Type B pancreatic cell (in vitro differentiated cells): ENCODE data around the gene ALPG. TPM values are rescaled to one million over a fixed set of nuclear protein-coding genes. Genes with fewer than 3 reads are reported as not detected.
"Not testable (repeated sequence)": the region's sequence is repeated elsewhere in the genome, so short reads cannot be mapped to it uniquely, and the experiment has no call there.

ENCODE experiments used
- DNase-seq: peaks from one replicate; pipeline ENCODE4 v3.0.0; 2021; ENCODE audit warnings: mixed read lengths; ENCODE audit not compliant: unreplicated experiment; ENCODE audit errors: extremely low spot score
- H3K27ac Mint-ChIP-seq: 2 replicates; pipeline ENCODE4 v1.8.0; 2021; ENCODE audit warnings: mild to moderate bottlenecking, mixed read lengths
- H3K27me3 Mint-ChIP-seq: 2 replicates; pipeline ENCODE4 v1.8.0; 2021; ENCODE audit warnings: mixed read lengths
- H3K36me3 Mint-ChIP-seq: 2 replicates; pipeline ENCODE4 v1.8.0; 2021; ENCODE audit warnings: mixed read lengths
- H3K4me1 Mint-ChIP-seq: one replicate; pipeline ENCODE4 v1.8.0; 2021; ENCODE audit warnings: mixed read lengths; ENCODE audit not compliant: unreplicated experiment
- H3K4me3 Mint-ChIP-seq: 2 replicates; pipeline ENCODE4 v1.8.0; 2021; ENCODE audit warnings: mild to moderate bottlenecking, mixed read lengths
- H3K9me3 Mint-ChIP-seq: 2 replicates; pipeline ENCODE4 v1.8.0; 2021; ENCODE audit warnings: mixed read lengths
- total RNA-seq: library from RNA; stranded (reverse); gene quantifications from 2 replicates; pipeline ENCODE4 v1.2.1, GENCODE V29; 2021; ENCODE audit warnings: low replicate concordance
- TF ChIP-seq, protein P1 (sequence below): fragments of 200-600 bp; sonication (generic); conservative IDR thresholded peaks from 2 replicates; pipeline ENCODE4 v1.5.0; 2021; ENCODE audit warnings: antibody characterized with exemption, mild to moderate bottlenecking

ALPG gene
- total RNA-seq, 1 donor from 2014 or later, result 0.14 TPM

DNA sequence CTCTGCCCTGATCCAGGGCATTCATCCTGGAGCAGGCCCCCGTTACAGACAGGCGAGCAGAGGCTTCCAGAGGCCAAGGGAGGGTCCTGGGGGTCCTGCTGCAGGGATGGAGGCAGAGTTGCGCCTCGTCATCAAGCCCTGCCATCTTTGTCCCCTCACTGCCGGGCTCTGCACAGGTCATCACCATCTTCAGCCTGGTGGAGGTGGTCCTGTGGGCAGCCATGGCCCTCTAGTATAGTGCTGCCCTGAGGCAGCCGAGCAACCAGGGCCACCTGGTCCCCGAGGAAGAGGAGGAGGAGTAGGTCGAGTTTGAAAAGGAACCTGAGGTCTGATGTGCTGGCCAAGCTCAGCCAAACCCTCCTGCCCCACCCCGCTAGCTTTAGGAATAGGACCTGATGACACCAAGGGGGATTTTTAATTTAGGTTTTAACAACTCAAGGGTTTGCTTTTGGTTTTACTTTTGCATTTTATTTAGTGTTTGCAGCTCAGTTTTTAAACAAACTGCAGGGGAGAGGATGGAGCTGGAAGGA is 40.5 kb downstream of the ALPG start:
- H3K27ac Mint-ChIP-seq, result no peak overlapping the region
- H3K36me3 Mint-ChIP-seq, result no peaks in the 10 kb centered on the region
- DNase-seq, result no peak
- H3K4me3 Mint-ChIP-seq, result no peak overlapping the region
- no peaks in the 10 kb centered on the region for H3K9me3 Mint-ChIP-seq
- no peaks in the 10 kb centered on the region for H3K4me1 Mint-ChIP-seq
- TF ChIP-seq, protein P1, sequence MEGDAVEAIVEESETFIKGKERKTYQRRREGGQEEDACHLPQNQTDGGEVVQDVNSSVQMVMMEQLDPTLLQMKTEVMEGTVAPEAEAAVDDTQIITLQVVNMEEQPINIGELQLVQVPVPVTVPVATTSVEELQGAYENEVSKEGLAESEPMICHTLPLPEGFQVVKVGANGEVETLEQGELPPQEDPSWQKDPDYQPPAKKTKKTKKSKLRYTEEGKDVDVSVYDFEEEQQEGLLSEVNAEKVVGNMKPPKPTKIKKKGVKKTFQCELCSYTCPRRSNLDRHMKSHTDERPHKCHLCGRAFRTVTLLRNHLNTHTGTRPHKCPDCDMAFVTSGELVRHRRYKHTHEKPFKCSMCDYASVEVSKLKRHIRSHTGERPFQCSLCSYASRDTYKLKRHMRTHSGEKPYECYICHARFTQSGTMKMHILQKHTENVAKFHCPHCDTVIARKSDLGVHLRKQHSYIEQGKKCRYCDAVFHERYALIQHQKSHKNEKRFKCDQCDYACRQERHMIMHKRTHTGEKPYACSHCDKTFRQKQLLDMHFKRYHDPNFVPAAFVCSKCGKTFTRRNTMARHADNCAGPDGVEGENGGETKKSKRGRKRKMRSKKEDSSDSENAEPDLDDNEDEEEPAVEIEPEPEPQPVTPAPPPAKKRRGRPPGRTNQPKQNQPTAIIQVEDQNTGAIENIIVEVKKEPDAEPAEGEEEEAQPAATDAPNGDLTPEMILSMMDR, result no peak
- peaks cover 6% of the 10 kb centered on the region for H3K27me3 Mint-ChIP-seq

DNA sequence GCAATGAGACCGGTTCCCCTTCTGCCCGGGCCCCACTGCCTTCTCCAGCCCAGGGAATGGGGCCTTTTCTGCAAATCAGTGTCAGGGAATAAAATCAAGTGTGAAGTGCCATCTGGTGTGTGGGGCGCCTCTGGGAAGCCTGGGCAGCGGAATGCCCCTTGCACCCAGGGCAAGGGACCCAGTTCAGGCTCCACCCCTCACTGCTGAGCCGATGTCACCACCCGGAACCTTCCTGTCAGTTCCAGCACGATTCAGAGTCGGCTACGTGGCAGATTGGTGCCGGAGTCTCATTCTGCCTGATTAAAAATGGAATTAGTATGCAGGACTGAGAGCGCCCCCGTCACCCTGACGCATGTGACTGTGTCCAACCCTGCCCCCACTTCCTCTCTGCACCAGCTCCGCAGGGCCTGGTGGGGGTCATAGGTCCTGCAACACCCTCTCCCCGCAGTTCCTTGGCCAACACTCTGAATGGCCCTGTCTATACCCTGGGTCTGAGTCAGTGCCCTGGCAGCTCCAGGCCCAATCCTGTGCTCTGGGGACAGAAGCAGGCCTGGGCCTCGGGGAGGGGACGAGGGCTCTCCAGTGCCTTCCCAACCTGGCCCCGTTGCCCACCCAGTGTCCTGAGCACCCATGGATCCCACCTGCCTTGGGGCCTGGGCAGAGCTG is 41.1 kb downstream of the ALPG start:
- Mint-ChIP-seq H3K4me3 (no peak overlapping the region), H3K27me3 (peaks cover 6% of the 10 kb centered on the region), H3K9me3 (no peaks in the 10 kb centered on the region), H3K36me3 (no peaks in the 10 kb centered on the region), H3K27ac (no peak overlapping the region), H3K4me1 (no peaks in the 10 kb centered on the region)
- no peak for DNase-seq
- TF ChIP-seq, protein P1, result no peak

DNA sequence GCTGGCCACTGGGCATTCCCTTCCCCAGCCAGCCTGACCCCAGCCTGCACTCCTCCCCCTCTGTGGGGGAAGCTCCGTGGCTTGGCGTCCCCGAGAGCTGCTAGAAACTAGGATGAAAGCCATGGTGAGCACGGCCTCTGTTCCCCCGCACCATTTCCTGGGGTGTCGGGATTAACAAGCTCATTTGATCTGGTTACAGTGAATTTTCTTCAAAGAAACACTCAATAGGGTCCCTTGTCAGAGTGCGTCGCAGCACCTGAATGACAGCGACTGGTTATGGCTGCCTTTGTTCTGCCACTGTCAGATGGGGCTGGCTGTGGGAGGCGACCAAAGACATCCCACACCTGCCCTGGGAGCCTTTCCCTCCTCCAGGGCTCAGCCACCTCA is 41.7 kb downstream of the ALPG start:
- H3K4me3 Mint-ChIP-seq, result no peak overlapping the region
- no peaks in the 10 kb centered on the region for H3K9me3 Mint-ChIP-seq
- no peaks in the 10 kb centered on the region for H3K4me1 Mint-ChIP-seq
- no peaks in the 10 kb centered on the region for H3K36me3 Mint-ChIP-seq
- no peak overlapping the region for H3K27ac Mint-ChIP-seq
- no peak for DNase-seq
- TF ChIP-seq, protein P1, result no peak
- H3K27me3 Mint-ChIP-seq, result peaks cover 9% of the 10 kb centered on the region

DNA sequence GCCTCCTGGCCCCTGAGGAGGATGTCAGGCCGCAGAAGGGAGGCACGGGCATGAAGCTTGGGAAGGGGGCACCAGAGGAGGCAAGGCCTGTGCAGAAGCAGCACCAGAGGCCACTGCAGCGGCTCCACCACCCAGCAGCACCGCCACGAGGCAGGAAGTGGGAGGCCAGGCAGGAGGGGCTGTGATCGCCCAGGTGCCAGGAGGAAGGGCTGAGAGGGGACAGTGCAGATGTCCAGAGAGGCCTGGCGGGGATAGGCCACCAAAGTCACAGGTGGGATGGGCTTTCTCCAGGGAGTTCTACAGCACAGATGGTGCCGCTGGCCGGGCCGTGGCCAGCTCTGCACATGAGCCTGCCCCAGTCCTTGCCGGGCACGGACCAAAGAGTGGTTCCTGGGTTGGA is 43.3 kb downstream of the ALPG start:
- Mint-ChIP-seq H3K4me3 (no peak overlapping the region), H3K4me1 (no peaks in the 10 kb centered on the region), H3K27ac (no peak overlapping the region), H3K27me3 (peaks cover 14% of the 10 kb centered on the region), H3K9me3 (no peaks in the 10 kb centered on the region), H3K36me3 (no peaks in the 10 kb centered on the region)
- TF ChIP-seq, protein P1, result no peak
- DNase-seq, result no peak

DNA sequence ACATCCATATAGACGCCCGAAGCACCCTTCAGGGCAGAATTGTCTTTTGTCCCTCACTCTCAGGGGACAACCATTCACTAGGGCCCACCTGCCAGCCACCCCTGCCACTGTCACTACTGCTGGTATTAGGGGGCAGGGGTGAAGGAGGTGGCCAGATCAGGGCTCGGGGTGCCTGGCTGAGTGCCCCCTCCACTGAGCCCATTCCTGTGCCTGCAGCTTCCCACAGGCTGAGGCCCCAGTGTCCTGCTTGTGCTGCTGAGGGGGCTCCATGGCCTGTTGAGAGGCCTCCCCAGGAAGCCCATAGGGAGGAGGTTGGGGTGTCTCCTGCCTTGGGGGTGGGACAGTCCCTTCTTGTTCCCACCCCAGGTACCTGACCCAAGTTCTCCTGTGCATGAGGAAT is 45.0 kb downstream of the ALPG start:
- H3K4me3 Mint-ChIP-seq, H3K4me1 Mint-ChIP-seq, H3K36me3 Mint-ChIP-seq, H3K9me3 Mint-ChIP-seq, H3K27ac Mint-ChIP-seq: not testable (repeated sequence)
- peak; percentile 50 for DNase-seq
- peaks cover 17% of the 10 kb centered on the region for H3K27me3 Mint-ChIP-seq

DNA sequence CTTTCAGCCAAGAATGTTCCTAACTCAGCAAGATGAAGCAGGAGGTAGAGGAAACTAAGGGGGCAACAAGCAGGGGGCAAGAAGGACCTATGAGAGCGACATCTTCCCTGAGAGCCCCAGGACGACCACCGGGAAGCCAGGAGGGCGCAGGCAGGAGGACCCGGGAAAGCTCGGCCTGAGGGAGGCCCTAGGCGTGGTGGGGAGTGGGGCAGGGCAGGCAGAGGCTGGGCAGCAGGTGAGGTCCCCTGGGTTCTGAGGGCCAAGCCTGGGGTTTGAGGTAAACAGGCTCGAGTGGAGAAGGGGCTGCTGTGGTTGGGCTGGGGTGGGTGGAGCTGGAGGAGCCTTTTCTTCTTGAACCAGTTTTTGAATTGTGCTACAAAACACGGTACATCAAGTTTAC is 48.0 kb downstream of the ALPG start:
- no peak overlapping the region for H3K27ac Mint-ChIP-seq
- H3K4me1 Mint-ChIP-seq, result no peaks in the 10 kb centered on the region
- TF ChIP-seq, protein P1, result no peak
- no peaks in the 10 kb centered on the region for H3K36me3 Mint-ChIP-seq
- H3K27me3 Mint-ChIP-seq, result peaks cover 17% of the 10 kb centered on the region
- peak; percentile 51 for DNase-seq
- no peaks in the 10 kb centered on the region for H3K9me3 Mint-ChIP-seq
- no peak overlapping the region for H3K4me3 Mint-ChIP-seq
